ENCODE results near the gene PWP1.

- TF ChIP-seq CTCF (IDR thresholded peaks at IDR 0.05) (no peak), POLR2A (IDR thresholded peaks at IDR 0.05) (no peak), POLR2AphosphoS5 (IDR thresholded peaks at IDR 0.05; ENCODE audit: insufficient read depth in 1 of 2, low read depth in 1 of 2) (no peak)
These were observed 624 bp upstream of the PWP1 start for GRCh38 chr12:107684990-107685359.
